Pancreas (tissue), 10 donors: ENCODE measurements around the gene CARF. TPM values are rescaled to one million over a fixed set of nuclear protein-coding genes. Genes with fewer than 3 reads are reported as not detected.
"Not testable (repeated sequence)": the region's sequence is repeated elsewhere in the genome, so short reads cannot be mapped to it uniquely, and the experiment has no call there.

Experiments used
- ATAC-seq, 4 donors: fragments of 200-7000 bp; cut with Tn5 transposase; one replicate each; pipeline versions ENCODE4 v1.8.0 to v1.9.1; 2020; ENCODE audit warnings: mild to moderate bottlenecking in 4 of 4, moderate library complexity in 4 of 4
- DNase-seq, 6 donors: peaks; one replicate each; pipeline ENCODE4 v3.0.0-alpha.2; 2020
- FAIRE-seq: peaks from 2 replicates; lab custom pipeline; 2012; peaks lifted over from hg19 to GRCh38; lab: Jason Lieb, UNC
- H3K27ac ChIP-seq, 4 donors: fragments of 200-600 bp; sonication (generic); 1 replicate in 3 of 4; 2 replicates in 1 of 4; pipeline versions ENCODE4 v1.5.0 to v1.8.0; 2020
- H3K27me3 ChIP-seq, 4 donors: fragments of 200-600 bp; one replicate each; pipeline ENCODE4 v1.8.0; 2021
- H3K36me3 ChIP-seq, 3 donors: fragments of 200-600 bp; sonication (generic) in 1 of 3; one replicate each; pipeline versions ENCODE4 v1.5.0 to v1.8.0; 2020 to 2021
- H3K4me1 ChIP-seq, 3 donors: fragments of 200-600 bp; one replicate each; pipeline ENCODE4 v1.8.0; 2021
- H3K4me3 ChIP-seq, 4 donors: fragments of 200-600 bp; sonication (generic) in 2 of 4; one replicate each; pipeline versions ENCODE4 v1.5.0 to v1.8.0; 2020 to 2021
- H3K9me3 ChIP-seq, 4 donors: fragments of 200-600 bp; one replicate each; pipeline ENCODE4 v1.8.0; 2021
- WGBS, 2 donors: extraction: QIAGEN DNeasy Blood & Tissue Kit; methylation state at CpG; one replicate each; pipeline ENCODE4 v1.1.7; 2013; 5-methylcytosine and 5-hydroxymethylcytosine counted together
- intact Hi-C, 3 donors: fragments of 100-400 bp; cut with DNase I; formaldehyde crosslinking; loops; one replicate each; pipeline versions ENCODE4 v1.11.1 to v1.14.2; 2022
- polyA plus RNA-seq, 2 donors: library from polyadenylated mRNA; stranded (reverse); fragments of 200-250 nt; gene quantifications; one replicate each; pipeline ENCODE4 v1.2.3, GENCODE V29; 2013
- total RNA-seq, 6 donors: library from RNA; stranded (reverse); fragmentation: NEBNext Ultra II Directional in 4 of 6; extraction: Animal tissue kit (Norgen Biotek cat#: 25700) in 4 of 6; gene quantifications; one replicate each; pipeline versions ENCODE4 v1.2.1 to v1.2.4, GENCODE V29; 2021 to 2023
- TF ChIP-seq, protein P1 (sequence below), 4 donors: fragments of 200-600 bp; sonication (generic) in 3 of 4; IDR thresholded peaks; one replicate each; pipeline versions ENCODE4 v1.5.0 to v1.8.0; 2021; ENCODE audit warnings: antibody characterized with exemption in 4 of 4
- donor health status: healthy with polysubstance abuse.
- donor health status: DM: no; HTN: no; CAD: no; lungs with moderate emphysema.
- donor health status: DM: no; HTN: no; CAD: no.
- donor health status: control.
- donor health status: control.
- donor health status: Bipolar disorder and iron deficiency.
- donor health status: DM: yes; HTN: yes; CAD: no.
- donor health status: DM: no; HTN: no; CAD: no.
- donor health status: DM: no; HTN: no; CAD: no.
- donor health status: DM: yes; HTN: yes; CAD: no.

CARF gene
- total and polyA plus RNA-seq, 8 donors, result 1.3 to 5.7 (median 4.3) TPM

DNA sequence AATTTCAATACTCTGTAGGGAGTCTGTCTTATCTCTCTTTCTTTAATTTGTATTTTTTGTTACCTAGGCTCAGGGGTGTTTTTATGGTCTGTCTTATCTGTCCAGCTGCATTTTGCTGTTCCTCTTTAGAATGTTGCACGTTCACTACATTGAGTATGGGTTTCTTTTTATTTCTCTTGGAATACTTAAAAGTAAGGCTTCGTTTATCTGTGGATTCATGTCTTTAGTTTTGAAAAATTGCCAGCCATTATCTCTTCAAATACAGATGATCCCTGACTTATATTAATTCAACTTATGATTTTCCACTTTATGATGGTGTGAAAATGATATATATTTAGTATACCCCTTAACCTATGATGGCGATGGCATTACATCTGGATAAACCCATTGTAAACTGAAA is 26.9 kb downstream of the CARF start:
- ATAC-seq, result no peak
- intact Hi-C loops, result no loop called here
- FAIRE-seq, result no peak
- Histone ChIP-seq H3K9me3 (no peaks in the 10 kb centered on the region), H3K4me1 (no peaks in the 10 kb centered on the region), H3K27ac (no peak overlapping the region), H3K4me3 (no peak overlapping the region), H3K27me3 (no peaks in the 10 kb centered on the region), H3K36me3 (no peaks in the 10 kb centered on the region)
- WGBS, 2 donors, result 95 to 96% methylated on average over 3 of the region's 3 CpGs
- no peak for DNase-seq
- TF ChIP-seq, protein P1, sequence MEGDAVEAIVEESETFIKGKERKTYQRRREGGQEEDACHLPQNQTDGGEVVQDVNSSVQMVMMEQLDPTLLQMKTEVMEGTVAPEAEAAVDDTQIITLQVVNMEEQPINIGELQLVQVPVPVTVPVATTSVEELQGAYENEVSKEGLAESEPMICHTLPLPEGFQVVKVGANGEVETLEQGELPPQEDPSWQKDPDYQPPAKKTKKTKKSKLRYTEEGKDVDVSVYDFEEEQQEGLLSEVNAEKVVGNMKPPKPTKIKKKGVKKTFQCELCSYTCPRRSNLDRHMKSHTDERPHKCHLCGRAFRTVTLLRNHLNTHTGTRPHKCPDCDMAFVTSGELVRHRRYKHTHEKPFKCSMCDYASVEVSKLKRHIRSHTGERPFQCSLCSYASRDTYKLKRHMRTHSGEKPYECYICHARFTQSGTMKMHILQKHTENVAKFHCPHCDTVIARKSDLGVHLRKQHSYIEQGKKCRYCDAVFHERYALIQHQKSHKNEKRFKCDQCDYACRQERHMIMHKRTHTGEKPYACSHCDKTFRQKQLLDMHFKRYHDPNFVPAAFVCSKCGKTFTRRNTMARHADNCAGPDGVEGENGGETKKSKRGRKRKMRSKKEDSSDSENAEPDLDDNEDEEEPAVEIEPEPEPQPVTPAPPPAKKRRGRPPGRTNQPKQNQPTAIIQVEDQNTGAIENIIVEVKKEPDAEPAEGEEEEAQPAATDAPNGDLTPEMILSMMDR (IDR thresholded peaks at IDR 0.05), result no peak

DNA sequence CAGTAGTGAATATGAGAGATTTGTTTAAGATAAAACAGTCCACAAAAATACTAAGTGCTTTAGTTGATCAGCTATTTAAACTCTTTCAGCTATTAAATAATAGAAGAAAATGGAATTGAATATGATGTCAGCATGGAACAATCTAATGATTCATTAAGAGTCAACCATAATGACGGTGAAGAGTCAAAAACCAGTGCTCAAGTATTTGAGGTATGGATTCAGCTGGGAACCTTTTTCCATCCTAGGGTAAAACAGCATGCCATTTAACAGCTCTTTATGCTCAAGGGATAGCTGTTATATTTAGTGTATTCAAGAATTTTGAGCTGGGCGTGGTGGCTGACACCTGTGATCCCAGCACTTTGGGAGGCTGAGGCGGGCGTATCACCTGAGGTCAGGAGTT is 29.7 kb downstream of the CARF start:
- FAIRE-seq, result no peak

GRCh38 chr2:202944408-202944807 is 32.3 kb downstream of the CARF start:
- Histone ChIP-seq H3K36me3 (peaks cover 0 to 6% (median 0%) of the 10 kb centered on the region in 3 donors), H3K27me3 (no peaks in the 10 kb centered on the region), H3K9me3 (no peaks in the 10 kb centered on the region), H3K4me3 (no peak overlapping the region), H3K4me1 (peaks cover 0 to 6% (median 0%) of the 10 kb centered on the region in 3 donors), H3K27ac (no peak overlapping the region)
- DNase-seq (no peak), ATAC-seq (no peak), FAIRE-seq (no peak)
- TF ChIP-seq, protein P1 (IDR thresholded peaks at IDR 0.05), result no peak
- WGBS, 2 donors, result 43 to 59% methylated on average over 1 of the region's 1 CpG
- intact Hi-C loops, result no loop called here

More for the DNA sequence above, 29.7 kb downstream of the CARF start:
- H3K9me3 ChIP-seq, result no peaks in the 10 kb centered on the region
- no peaks in the 10 kb centered on the region for H3K27me3 ChIP-seq
- no peak overlapping the region for H3K4me3 ChIP-seq
- peaks cover 0 to 6% (median 0%) of the 10 kb centered on the region in 3 donors for H3K4me1 ChIP-seq
- no peak overlapping the region for H3K27ac ChIP-seq
- WGBS, 2 donors, result 96 to 98% methylated on average over 4 of the region's 4 CpGs
- DNase-seq (no peak), ATAC-seq (no peak)
- TF ChIP-seq, protein P1 (IDR thresholded peaks at IDR 0.05), result no peak
- peaks cover 0 to 6% (median 0%) of the 10 kb centered on the region in 3 donors for H3K36me3 ChIP-seq
- intact Hi-C loops, result no loop called here

DNA sequence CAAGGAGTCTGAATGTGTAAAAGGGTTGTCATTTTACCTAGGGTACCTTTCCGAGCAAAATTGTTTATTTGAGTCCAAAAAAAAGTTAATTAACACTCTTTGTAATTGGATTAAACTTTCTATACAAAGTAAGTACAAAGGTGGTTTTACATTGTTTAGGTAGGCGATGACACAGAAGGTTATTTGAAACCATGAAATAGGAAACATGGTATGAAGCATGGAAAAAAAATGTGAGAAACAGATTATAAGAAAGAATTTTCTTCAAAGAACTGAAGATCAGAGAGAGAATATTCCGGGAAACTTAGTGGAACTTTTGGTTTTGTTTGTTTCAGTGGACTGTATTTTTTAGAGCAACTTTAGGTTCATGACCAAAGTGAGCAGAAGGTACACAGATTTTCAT is 32.7 kb downstream of the CARF start:
- intact Hi-C loops, result no loop called here
- no peak for FAIRE-seq
- no peak for ATAC-seq
- peaks cover 0 to 6% (median 0%) of the 10 kb centered on the region in 3 donors for H3K36me3 ChIP-seq
- DNase-seq, result no peak
- TF ChIP-seq, protein P1 (IDR thresholded peaks at IDR 0.05), result no peak
- no peaks in the 10 kb centered on the region for H3K27me3 ChIP-seq
- H3K9me3 ChIP-seq, result no peaks in the 10 kb centered on the region
- peaks cover 0 to 6% (median 0%) of the 10 kb centered on the region in 3 donors for H3K4me1 ChIP-seq
- no peak overlapping the region for H3K4me3 ChIP-seq
- no peak overlapping the region for H3K27ac ChIP-seq
- 70 to 72% methylated on average over 3 of the region's 3 CpGs for WGBS, 2 donors

DNA sequence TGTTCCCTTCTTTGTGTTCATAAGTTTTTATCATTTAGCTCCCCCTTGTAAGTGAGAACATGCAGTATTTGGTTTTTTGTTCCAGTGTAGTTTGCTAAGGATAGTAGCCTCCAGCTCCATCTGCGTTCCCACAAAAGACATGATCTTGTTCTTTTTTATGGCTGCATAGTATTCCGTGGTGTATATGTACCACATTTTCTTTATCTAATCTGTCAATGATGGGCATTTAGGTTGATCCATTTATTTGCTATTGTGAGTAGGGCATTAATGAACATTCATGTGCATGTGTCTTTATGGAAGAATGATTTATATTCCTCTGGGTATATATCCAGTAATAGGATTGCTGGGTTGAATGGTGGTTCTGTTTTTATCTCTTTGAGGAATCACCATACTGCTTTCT is 33.4 kb downstream of the CARF start:
- TF ChIP-seq, protein P1 (IDR thresholded peaks at IDR 0.05), result no peak
- H3K36me3 ChIP-seq, result peaks cover 0 to 6% (median 0%) of the 10 kb centered on the region in 3 donors
- no peak overlapping the region for H3K4me3 ChIP-seq
- H3K4me1 ChIP-seq, result peaks cover 0 to 6% (median 0%) of the 10 kb centered on the region in 3 donors
- no peak for DNase-seq
- no peak overlapping the region for H3K27ac ChIP-seq
- no peak for FAIRE-seq
- H3K27me3 ChIP-seq, result no peaks in the 10 kb centered on the region
- no peaks in the 10 kb centered on the region for H3K9me3 ChIP-seq
- 96% methylated on average over 2 of the region's 2 CpGs for WGBS, 2 donors
- ATAC-seq, result no peak
- intact Hi-C loops, result no loop called here

GRCh38 chr2:202949333-202949732 is 37.3 kb downstream of the CARF start:
- H3K27me3 ChIP-seq, DNase-seq, intact Hi-C loops, H3K9me3 ChIP-seq, FAIRE-seq, H3K4me3 ChIP-seq, H3K27ac ChIP-seq, ATAC-seq, H3K4me1 ChIP-seq: not testable (repeated sequence)
- WGBS, 2 donors, result 97 to 99% methylated on average over 3 of the region's 3 CpGs
- H3K36me3 ChIP-seq, result peaks cover 0 to 13% (median 0%) of the 10 kb centered on the region in 3 donors
